GM21619 (cell line): ENCODE results near the gene CERK.

Experiments used
- ATAC-seq: cut with Tn5 transposase; IDR thresholded peaks from one replicate; pipeline ENCODE4 v1.9.1; 2021; ENCODE audit not compliant: unreplicated experiment

CERK gene

GRCh38 chr22:46703171-46703995, 34.7 kb downstream of the CERK start:
- no peak for ATAC-seq

GRCh38 chr22:46701262-46701661, 36.8 kb downstream of the CERK start:
- ATAC-seq: no peak

GRCh38 chr22:46699091-46699490, 39.0 kb downstream of the CERK start:
- no peak for ATAC-seq

- ATAC-seq: no peak
Observed at GRCh38 chr22:46697811-46698515, 40.1 kb downstream of the CERK start.

GRCh38 chr22:46696614-46697013, 41.4 kb downstream of the CERK start:
- ATAC-seq: no peak

- ATAC-seq: no peak
Observed at GRCh38 chr22:46696229-46696518, 41.9 kb downstream of the CERK start.

GRCh38 chr22:46695346-46696228, 42.5 kb downstream of the CERK start:
- ATAC-seq: no peak

- ATAC-seq: no peak
Observed at GRCh38 chr22:46694416-46695170, 43.5 kb downstream of the CERK start.

GRCh38 chr22:46693634-46694415, 44.2 kb downstream of the CERK start:
- ATAC-seq: no peak

- no peak for ATAC-seq
Observed at GRCh38 chr22:46691571-46691970, 46.5 kb downstream of the CERK start.

- ATAC-seq: no peak
Observed at GRCh38 chr22:46690146-46690545, 47.9 kb downstream of the CERK start.

- no peak for ATAC-seq
Observed at GRCh38 chr22:46688949-46689348, 49.1 kb downstream of the CERK start.

- no peak for ATAC-seq
Observed at GRCh38 chr22:46687460-46687859, 50.6 kb downstream of the CERK start.

GRCh38 chr22:46687048-46687444, 51.0 kb downstream of the CERK start:
- ATAC-seq: no peak

- ATAC-seq: no peak
Observed at GRCh38 chr22:46686221-46687047, 51.6 kb downstream of the CERK start.

GRCh38 chr22:46684706-46685105, 53.3 kb downstream of the CERK start:
- ATAC-seq: peak; percentile 82

GRCh38 chr22:46682011-46682731, 55.9 kb downstream of the CERK start:
- ATAC-seq: no peak

GRCh38 chr22:46681010-46681409, 57.0 kb downstream of the CERK start:
- no peak for ATAC-seq
